GM19372 (cell line): ENCODE results near the gene GATA1.

Experiments
- ATAC-seq: cut with Tn5 transposase; IDR thresholded peaks from one replicate; pipeline ENCODE4 v1.9.1; 2021; ENCODE audit warnings: mild to moderate bottlenecking, low read depth, moderate library complexity; ENCODE audit not compliant: unreplicated experiment

Gene GATA1

GRCh38 chrX:48839686-48840085 lies 53.3 kb downstream of the GATA1 start:
- no peak for ATAC-seq
